ENCODE measurements around the gene BHMT.
"Not testable (repeated sequence)": the region's sequence is repeated elsewhere in the genome, so short reads cannot be mapped to it uniquely, and the experiment has no call there.

BHMT gene

DNA sequence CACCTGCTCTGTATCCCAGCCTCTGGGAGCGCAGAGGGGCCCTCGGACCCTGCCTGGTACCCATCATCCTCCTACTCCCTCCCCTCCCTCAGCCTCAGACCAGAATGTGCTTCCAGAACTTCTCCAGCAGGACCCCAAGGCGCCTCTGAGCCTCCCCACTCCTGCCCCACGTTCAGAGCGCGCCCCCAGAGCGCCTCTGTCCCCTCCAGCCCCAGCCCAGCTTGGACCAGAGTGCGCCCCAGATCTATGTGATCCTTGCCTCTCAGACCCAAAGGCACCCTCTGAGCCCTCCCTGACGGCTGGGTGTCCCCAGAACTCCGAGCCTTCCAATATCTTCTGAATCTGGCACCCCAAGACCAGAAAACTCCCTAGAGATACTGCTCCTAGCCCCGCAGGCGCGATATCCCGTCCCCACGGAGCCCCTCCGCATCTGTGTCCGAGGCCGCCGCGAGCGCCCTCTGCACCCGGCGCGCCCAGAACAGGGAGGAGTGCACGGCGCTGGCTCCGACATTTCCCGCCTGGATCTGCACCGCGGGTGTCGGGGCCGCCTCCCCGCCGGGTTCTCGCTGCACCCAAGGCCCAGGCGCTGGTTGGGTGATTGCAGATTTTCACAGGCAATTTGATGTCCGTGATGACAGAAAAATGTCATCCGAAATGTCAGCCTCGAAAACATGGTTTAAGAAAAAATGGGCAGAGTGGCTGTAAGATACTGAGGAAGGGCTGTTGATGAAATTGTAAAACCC, 522 bp downstream of the BHMT start:
- no peak for DNase-seq (ENCODE audit: low read depth)

- DNase-seq (ENCODE audit: low read depth) = no peak
Observed at GRCh38 chr5:79112703-79113058, 1.1 kb downstream of the BHMT start.

GRCh38 chr5:79119486-79119885, 7.9 kb downstream of the BHMT start:
- DNase-seq (ENCODE audit: low read depth) = peak; percentile 50

- peak; percentile 35 for DNase-seq (ENCODE audit: low read depth)
Observed at GRCh38 chr5:79120221-79120620, 8.6 kb downstream of the BHMT start.

- no peak for DNase-seq (ENCODE audit: low read depth)
Observed at GRCh38 chr5:79122973-79123372, 11.4 kb downstream of the BHMT start.

DNA sequence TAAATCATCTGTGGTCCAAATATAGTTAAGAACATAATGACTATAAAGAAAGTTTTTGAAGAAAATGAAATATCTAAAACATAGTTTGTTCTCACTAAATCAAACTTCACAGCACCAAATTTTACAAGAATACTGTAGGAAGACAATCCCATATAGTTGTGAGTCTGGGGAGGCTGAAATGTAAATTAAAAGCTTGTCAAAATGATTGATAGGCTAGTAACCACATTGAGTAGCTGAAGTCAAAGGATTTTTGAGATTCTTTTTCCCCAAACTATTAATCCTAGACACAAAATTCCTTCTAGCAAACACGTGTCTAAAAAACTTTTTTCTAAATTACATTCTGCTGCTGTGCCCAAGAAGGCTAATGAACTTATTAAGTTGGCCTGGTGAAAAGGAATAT, 13.0 kb downstream of the BHMT start:
- DNase-seq (ENCODE audit: low read depth) = no peak

GRCh38 chr5:79130781-79131180, 19.2 kb downstream of the BHMT start:
- no peak for DNase-seq (ENCODE audit: low read depth)

DNA sequence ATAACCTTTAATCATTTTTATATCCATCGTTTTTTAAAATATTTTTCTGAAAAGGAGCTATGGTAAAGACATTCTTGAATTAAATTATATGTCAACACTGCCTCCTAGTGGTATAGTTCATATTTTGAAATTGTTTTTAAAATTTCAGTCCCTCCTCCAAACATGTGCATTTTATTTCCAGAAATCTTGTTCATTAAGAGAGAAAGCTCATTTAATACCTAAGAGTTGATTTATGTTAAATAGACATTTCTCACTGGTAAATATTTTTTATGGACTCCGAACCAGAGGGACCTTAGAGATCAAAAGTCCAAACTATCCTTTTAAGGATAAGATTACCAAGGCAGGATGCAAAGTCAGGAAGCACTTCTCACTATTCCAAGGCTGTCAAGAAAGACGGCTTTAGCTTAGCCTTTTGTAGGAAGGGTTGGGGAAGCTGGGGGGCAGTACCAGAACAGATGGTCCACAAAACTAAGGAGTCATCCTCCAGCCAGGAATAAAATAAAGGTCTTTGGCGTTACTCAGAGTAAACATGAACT, 21.6 kb downstream of the BHMT start:
- DNase-seq (ENCODE audit: low read depth) = peak; percentile 49

GRCh38 chr5:79133657-79134451, 22.2 kb downstream of the BHMT start:
- DNase-seq (ENCODE audit: low read depth) = peak; percentile 80

DNA sequence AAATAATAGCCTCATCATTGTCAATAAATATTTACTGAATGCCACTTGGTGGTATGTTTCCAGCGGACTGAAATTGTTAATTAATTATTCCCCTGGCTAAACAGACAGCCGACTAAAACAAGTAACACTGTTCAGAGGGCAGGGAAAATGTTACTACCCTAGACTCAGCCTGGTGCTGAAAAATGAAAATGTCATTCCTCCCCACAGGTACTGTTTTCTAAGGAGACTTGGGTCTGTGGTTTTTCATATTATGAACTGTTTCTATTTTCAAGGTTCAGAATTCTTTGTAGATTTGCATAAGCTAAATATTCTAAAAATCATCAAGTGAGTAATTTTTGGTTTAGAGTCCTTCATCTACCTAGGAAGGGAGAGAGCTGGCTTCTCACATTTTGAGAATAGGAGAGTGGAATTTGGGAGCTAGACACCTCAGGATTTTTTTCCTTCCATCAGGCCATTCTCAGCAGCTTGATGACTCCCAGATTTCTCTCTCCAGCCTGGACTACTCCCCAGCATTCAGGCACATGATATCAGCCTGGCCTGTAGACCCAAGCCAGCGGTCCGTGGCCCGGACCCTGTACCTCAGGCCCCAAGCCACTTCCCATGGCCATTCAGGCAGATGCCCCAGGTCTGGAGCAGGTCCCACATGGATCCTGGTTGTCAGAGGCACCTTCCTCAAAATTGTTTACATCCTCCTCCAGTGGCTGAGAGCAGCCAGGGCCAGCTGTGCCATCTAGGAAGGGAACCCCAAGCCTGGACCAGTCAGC, 24.4 kb downstream of the BHMT start:
- no peak for DNase-seq (ENCODE audit: low read depth)

DNA sequence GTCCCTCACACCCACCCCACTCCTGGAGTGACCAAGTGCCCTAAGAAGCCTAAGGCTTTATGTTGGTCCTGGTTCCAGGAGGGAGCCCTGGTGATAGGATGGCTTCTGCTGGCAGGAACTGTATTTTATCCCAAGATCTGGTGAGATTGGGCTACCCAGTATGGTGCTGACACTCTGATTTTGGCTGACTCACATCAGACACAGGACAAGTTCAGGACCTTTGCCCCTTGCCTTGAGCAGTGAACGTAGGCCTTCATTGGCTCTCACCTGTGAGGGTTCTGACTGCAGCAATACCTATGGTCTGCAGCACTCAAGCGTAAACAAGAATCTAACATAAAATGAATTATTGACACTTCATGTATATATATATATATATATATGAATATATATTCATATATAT, 25.0 kb downstream of the BHMT start:
- DNase-seq (ENCODE audit: low read depth) = no peak

DNA sequence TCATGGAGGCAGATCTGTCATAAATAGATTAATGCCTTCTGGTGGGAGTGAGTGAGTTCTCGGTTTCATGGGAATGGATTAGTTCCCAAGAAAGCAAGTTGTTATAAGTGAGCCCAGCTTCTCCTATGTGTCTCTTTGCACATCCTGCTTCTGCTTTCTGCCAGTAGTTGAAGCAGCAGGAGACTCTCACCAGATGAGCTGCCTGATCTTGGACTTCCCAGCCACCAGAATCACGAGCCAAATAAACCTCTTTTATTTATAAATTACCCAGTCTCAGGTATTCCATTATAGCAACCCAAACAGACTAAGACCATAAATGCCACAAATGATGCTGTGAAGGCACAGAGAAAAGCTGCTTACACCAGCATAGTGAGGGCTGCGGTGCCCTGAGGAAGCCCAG, 28.9 kb downstream of the BHMT start:
- DNase-seq (ENCODE audit: low read depth) = no peak

- peak; percentile 18 for DNase-seq (ENCODE audit: low read depth)
Observed at GRCh38 chr5:79143684-79144379, 32.2 kb downstream of the BHMT start.

DNA sequence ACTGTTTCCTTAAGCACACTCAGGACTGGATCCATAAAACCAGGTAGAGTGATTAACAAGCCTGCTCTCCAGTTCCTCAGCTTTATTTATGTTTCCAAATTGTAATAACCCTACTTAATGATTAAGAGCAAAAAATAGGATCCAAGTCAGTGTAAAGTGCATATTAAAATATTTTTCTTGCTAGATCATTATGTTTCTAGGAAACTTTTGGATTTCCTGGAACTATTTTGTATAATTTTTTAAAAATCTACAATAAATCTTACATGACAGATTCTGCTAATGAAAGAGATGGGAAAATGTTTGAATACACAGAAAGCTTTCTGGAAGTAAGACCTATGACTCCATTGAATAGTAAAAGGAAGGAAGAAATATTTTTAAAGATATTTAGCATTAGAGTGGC, 35.5 kb downstream of the BHMT start:
- DNase-seq (ENCODE audit: low read depth) = no peak

DNA sequence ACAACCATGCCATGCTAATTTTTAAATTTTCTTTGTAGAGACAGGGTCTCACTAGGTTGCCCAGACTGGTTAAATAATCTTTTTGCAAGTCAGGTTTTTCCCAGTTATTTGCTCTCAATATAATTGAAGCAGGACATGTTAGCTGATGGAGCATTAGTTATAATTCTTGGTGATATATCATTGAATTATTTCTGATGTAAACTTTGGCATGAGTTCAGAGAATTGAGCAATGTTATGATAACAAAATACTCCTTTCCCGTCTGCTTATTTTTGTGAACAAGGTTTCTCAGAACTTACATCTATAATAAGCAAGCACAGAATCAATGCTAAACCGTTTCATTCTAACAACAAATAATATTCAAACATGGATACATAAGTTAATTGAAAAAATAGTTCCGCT, 37.8 kb downstream of the BHMT start:
- peak; percentile 53 for DNase-seq (ENCODE audit: low read depth)

DNA sequence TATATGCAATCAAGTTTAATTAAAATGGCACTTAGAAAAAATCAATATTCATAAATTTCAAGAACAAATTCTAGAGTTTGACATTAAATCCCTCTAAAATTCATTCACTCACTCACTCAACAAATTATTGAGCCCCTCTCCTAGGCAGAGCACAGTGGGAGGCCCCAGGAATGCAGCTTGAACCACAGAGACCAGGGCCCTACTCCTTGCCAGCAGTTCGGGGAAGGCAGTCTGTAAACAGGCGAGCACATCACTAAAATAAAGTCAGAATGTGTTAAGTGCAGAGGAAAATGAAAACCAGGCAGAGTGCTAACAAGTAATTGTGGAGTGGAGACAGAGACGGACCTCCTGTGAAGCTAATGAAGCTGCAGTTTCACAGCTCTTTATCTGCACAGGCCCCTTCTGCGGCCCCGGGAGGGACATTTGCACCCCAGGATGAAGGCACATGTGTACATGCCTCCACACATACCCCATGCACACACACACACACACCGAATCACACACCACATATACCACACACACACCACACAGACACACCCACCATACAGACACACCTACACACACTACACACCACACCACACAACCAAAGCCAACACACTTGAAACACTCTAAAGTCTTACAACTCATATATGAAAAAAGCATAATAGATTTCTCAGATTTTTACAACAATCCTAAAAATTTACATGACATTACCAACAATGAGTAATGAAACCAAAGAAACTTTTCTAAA, 40.5 kb downstream of the BHMT start:
- peak; percentile 7 for DNase-seq (ENCODE audit: low read depth)

GRCh38 chr5:79157305-79157704, 45.7 kb downstream of the BHMT start:
- no peak for DNase-seq (ENCODE audit: low read depth)

DNA sequence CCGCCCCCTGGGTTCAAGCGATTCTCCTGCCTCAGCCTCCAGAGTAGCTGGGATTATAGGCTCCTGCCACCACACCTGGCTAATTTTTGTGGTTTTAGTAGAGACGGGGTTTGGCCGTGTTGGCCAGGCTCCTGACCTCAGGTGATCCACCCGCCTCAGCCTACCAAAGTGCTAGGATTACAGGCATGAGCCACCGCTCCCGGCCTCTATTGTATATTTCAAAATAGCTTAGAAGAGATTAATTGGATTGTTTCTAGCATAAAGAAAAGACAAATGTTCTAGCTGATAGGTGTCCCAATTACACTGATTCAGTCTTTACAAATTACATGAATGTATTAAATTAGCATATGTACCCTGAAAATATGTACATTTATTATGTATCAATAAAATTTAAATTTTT, 50.0 kb downstream of the BHMT start:
- not testable (repeated sequence) for DNase-seq (ENCODE audit: low read depth)

DNA sequence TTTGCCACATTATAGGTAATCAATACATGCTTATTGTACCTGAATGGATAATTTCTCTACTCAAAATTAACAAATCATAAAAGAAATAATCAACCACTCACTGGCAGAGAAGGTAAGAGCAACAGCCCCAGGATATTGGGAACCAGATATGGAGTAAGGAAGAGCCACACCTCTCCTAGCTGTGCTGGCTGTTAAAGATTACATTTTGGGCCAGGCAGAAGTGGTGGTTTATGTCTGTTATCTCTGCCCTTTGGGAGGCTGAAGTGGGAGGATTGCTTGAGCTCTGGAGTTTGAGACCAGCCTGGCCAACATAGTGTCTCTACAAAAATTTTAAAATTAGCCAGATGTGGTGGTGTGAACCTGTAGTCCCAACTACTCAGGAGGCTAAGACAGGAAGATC, 56.4 kb downstream of the BHMT start:
- DNase-seq (ENCODE audit: low read depth) = no peak

DNA sequence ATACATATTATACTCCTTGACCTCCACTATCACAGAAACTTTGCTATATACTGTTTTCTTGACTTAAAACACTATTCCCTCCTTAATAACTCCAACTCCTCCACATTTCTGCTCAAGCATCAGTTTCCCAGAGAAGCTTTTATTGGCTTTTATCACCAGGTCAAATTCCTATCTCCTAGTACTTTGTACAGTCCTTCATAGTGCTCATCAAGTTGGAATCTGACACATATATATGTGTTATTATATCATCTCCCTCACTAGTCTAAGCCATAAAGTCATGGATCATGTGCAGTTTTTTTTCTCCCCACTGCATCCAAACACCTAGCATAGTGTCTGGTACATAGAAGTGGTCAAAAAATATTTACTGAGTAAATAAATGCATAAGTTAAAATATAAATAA, 59.1 kb downstream of the BHMT start:
- DNase-seq (ENCODE audit: low read depth) = peak; percentile 26

GRCh38 chr5:79171635-79172245, 60.1 kb downstream of the BHMT start:
- DNase-seq (ENCODE audit: low read depth) = no peak

Data from amniotic epithelial cell (primary cell).